Stimulated activated naive CD8-positive, alpha-beta T cell treated with anti-CD3 and anti-CD28 coated beads, Interleukin-15, Interleukin-2, amounts not matched to agents 100 U/mL and 50 U/mL, for 24 hours (primary cell): ENCODE measurements around the gene SMARCA4.
"Not testable (repeated sequence)": the region's sequence is repeated elsewhere in the genome, so short reads cannot be mapped to it uniquely, and the experiment has no call there.

Experiments used
- ATAC-seq: fragments of 150-1000 bp; cut with Tn5 transposase; one replicate; pipeline ENCODE4 v1.10.0; 2021
- DNase-seq: peaks from one replicate; pipeline ENCODE4 v3.0.0; 2021

Gene SMARCA4

GRCh38 chr19:10976131-10976892 lies 15.5 kb downstream of the SMARCA4 start:
- DNase-seq (no peak), ATAC-seq (no peak)

DNA sequence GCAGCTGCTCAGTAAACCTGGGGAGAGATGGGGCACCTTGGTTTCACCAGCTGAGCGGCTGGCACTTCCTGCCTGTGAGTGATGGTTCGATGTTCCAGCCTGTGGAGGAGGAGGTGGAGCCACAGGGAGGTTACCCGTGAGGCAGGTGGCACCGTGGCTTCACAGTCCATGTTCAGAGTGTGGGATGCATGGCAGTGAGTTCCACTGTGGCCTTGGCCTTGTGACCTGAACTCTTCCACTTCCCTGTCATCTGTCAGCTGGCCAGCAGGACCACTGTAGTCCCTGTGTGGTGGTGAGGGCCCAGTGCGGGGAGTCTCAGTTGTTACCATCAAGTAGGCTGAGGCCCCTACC lies 16.9 kb downstream of the SMARCA4 start:
- ATAC-seq (no peak), DNase-seq (no peak)

DNA sequence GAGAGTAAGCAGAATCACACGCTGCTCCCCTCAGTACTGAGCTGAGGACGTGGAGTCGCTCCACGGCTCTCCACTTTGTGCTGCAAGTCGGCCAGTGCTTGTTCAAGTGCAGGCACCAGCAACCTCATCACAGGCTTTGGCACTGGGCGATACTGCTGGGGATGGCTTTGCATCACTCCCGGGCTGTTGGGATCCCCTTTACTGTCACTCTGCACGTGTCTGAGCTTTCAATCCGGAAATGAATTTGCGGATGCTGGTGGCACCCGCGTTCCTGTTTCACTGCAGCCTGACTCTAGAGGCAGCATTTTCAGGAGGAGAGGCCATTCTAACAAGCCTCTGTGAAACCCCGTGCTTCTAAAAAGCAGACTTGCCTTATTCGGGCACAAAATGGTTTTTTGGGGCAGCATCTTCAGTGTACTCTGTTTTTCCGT lies 19.1 kb downstream of the SMARCA4 start:
- ATAC-seq = peak; percentile 64
- no peak for DNase-seq

GRCh38 chr19:10981252-10981895 lies 20.5 kb downstream of the SMARCA4 start:
- ATAC-seq (no peak), DNase-seq (no peak)

DNA sequence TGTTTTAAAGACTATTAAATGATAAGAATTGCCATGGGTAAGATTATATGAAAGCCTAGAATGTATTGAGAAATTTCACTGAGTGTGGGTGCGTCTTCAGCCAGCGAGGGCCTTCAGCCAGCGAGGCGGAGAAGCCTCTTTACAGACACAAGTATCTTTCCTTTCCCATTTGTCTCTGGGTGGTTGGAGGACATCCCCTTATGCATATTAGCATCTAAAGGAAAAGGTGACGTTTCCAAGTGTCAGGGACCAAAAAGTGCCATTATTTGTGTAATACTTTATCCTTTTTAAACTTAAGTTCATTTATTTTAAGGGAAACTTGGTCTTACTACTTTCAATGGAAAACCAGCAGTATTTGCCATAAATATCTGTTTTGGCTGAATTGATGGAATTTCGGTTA lies 22.2 kb downstream of the SMARCA4 start:
- ATAC-seq = no peak
- no peak for DNase-seq

DNA sequence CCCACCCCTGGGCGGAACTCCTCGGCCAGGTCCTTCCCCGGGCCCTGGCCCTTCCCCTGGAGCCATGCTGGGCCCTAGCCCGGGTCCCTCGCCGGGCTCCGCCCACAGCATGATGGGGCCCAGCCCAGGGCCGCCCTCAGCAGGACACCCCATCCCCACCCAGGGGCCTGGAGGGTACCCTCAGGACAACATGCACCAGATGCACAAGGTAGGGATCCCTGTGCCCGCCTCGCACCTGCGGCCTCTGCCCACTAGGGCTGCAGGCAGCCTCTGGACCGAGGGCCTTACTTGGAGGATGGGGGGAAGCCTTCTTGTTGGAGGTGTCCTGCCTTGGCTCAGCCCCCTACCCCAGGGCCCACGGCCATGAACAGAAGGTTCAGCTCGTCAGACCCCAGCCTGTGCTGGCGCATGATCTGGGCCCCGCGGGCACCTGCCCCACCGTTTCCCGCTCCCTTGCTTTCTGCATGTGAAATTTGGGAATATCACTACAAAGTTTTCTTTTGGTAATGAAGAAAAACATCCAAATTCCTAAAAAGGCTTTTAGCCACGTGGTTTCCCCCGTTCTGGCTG lies 23.4 kb downstream of the SMARCA4 start:
- no peak for DNase-seq
- no peak for ATAC-seq

DNA sequence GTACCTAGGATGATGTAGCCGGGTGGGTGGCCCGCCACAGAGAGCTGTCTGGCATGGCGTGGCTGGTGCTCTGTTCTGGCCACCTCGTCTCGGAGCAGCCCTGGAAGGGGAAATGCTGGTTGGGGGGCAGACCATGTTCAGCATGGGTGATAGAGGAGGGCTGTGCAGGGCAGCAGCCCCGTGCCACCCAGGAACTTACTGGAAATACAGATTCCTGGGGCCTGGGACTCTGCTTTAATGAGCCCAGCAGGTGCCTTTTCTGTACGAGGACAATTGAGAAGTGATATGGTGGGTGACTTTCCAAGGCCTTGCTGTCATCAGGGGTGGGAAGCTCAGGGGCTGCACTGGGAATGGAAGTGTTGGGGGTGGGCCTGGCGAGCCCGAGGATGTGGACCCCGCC lies 24.7 kb downstream of the SMARCA4 start:
- DNase-seq (no peak), ATAC-seq (no peak)

DNA sequence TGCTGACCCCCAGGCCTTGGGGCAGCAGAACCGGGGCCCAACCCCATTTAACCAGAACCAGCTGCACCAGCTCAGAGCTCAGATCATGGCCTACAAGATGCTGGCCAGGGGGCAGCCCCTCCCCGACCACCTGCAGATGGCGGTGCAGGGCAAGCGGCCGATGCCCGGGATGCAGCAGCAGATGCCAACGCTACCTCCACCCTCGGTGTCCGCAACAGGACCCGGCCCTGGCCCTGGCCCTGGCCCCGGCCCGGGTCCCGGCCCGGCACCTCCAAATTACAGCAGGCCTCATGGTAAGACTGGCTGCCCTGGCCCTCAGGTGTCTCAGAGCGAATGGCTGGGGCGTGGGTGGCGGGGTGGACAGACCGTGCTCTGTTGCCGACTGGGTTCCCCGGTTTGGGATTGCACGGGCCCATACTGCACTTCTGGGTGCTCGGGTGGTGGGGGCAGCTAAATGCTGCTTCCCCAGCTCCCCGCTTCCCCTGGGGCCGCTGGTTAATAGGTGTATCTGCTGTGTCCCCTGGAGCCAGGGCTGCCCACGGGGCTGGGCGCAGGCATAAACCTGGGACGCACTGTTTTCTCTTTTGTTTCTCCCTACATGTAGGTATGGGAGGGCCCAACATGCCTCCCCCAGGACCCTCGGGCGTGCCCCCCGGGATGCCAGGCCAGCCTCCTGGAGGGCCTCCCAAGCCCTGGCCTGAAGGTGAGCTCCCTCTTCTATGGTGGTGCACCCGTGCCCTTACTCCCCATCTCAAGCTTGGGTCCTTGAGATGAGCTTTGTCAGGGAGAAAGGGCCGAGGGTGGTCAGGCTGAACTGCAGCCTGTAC lies 25.7 kb downstream of the SMARCA4 start:
- ATAC-seq = no peak
- no peak for DNase-seq

DNA sequence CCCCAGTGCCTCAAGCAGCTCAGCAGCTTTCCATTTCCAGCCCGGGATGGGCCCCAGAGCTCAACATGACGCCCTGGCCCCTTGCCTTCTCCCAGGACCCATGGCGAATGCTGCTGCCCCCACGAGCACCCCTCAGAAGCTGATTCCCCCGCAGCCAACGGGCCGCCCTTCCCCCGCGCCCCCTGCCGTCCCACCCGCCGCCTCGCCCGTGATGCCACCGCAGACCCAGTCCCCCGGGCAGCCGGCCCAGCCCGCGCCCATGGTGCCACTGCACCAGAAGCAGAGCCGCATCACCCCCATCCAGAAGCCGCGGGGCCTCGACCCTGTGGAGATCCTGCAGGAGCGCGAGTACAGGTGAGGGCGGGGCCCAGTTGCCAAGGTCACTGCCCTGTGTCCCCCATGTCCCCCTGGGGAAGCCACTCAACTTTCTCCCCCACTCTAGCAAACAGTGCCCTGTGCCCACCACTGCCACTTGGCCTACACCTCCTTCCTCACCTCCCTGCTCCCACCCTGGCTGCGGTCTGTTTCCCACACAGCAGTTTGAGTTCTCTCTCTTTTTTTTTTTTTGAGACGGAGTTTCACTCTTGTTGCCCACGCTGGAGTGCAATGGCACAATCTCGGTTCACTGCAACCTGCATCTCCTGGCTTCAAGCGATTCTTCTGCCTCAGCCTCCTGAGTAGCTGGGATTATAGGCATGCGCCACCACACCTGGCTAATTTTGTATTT lies 26.9 kb downstream of the SMARCA4 start:
- DNase-seq (no peak), ATAC-seq (no peak)

DNA sequence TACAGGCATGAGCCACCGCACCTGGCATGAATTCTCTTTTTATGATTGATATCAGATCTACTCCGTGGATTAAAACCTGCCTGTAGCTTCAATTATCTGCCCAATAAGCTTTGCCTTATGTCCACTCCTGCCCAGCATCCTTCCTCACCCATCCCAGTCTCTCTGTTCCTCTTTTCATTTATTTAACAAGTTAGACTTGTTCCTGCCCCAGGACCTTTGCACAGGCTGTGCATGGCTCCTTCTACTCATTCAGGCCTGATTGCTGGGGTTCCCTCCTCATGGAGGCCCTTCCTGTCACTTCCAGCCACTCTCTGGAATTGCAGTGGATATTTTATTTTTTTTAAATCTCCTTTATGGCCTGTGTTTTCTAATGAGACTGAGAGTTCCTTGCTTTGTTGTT lies 27.6 kb downstream of the SMARCA4 start:
- no peak for ATAC-seq
- no peak for DNase-seq

- no peak for ATAC-seq
- DNase-seq = no peak
These were observed 28.1 kb downstream of the SMARCA4 start for GRCh38 chr19:10988921-10989320.

GRCh38 chr19:10991076-10991475 lies 30.2 kb downstream of the SMARCA4 start:
- no peak for DNase-seq
- ATAC-seq = no peak

DNA sequence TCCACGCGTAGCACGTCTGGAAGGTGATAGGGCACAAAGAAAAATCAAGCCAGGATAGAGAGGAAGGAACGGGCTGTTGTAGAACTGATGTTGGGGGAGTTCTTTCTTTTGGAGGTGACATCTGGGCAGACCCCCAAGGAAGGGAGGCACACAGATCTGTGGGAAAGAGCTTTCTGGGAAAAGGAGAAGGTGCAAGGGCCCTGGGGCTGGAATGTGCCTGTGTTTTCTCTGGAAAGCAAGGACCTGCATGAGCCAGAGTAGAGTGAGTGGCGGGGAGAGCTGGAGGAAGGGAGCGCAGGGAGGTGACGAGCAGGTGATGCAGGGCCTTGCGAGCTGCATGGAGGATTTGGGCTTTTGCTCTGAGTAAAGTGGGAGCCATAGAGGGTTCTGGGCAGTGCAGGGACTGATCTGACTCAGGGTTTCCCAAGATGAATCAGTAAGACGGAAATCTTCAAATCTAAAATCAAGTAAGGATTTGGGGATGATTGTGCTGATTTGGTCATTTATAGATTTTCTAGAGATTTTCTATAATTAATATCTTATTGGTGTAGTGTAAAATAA lies 30.8 kb downstream of the SMARCA4 start:
- ATAC-seq = no peak
- no peak for DNase-seq

GRCh38 chr19:10992174-10992573 lies 31.3 kb downstream of the SMARCA4 start:
- DNase-seq, ATAC-seq: not testable (repeated sequence)

- ATAC-seq (no peak), DNase-seq (no peak)
These were observed 35.2 kb downstream of the SMARCA4 start for GRCh38 chr19:10995926-10996600.

DNA sequence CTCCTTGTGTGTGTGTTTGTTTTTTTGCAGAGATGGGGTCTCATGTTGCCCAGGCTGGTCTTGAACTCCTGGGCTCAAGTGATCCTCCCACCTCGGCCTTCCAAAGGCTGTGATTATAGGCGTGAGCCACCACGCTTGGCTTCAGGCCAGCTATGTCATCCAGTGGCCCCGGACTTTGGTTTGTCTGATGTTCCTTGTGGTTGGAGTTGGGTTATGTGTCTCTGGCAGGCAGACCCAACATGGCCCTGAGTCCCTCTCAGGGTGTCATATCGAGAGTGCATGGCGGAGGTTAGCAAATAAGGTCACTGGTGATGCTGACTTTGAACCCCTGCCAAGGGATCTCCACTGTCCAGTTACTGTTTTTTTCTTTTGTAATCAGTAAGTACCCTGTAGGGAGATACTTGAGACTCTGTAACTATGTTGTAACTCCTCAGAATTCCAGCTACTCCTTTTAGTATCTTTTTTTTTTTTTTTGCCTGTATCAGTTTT lies 37.3 kb downstream of the SMARCA4 start:
- ATAC-seq = no peak
- no peak for DNase-seq

DNA sequence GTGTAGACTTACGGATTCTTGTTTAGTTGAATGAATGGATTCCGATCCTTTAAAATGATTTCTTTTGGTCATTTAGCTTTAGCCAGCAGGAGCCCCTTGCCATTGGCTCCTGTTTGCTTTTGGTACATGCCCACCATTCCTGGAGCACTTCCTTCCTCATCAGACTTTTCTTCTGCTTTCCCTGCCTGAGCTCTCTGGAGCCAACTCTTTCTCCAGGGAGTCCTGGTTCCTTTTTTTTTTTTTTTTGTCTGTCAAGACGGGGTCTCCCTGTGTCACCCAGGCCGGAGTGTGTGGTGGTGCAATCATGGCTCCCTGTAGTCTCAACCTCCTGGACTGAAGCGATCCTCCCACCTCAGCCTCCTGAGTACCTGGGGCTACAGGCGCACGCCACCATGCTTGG lies 37.8 kb downstream of the SMARCA4 start:
- no peak for ATAC-seq
- DNase-seq = no peak

GRCh38 chr19:11005521-11005920 lies 44.7 kb downstream of the SMARCA4 start:
- DNase-seq (no peak), ATAC-seq (no peak)

DNA sequence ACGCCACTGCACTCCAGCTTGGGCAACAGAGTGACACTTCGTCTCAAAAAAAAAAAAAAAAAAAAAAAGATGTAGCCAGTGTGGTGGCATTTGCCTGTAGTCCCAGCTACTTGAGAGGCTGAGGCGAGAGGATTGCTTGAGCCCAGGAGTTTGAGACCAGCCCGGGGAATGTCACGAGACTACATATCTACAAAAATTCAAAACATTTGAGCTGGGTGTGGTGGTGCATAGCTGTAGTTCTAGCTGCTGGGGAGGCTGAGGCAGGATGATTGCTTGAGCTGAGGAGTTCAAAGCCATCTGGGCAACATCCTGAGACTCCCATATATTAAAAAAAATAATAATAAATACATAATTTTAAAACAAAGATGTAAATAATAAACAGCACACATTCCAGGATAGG lies 46.6 kb downstream of the SMARCA4 start:
- DNase-seq = no peak

GRCh38 chr19:11007962-11008532 lies 47.2 kb downstream of the SMARCA4 start:
- ATAC-seq = no peak
- no peak for DNase-seq

More for the DNA sequence above, 46.6 kb downstream of the SMARCA4 start:
- no peak for ATAC-seq

DNA sequence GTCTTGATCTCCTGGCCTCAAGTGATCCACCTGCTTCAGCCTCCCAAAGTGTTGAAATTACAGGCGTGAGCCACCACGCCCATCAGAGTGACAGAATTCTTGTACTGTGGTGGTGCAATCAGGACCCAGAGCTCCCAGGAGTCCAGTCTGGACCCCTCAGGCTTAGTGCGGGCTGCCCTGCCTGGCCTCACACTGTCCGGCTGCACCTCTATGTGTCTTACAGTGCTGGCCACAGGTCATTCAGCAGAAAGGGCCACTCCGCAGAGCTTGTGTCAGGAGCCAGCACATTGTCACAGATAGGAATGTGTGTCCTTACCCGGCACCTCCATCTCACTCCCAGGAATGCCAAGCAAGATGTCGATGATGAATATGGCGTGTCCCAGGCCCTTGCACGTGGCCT lies 49.2 kb downstream of the SMARCA4 start:
- DNase-seq = no peak
- no peak for ATAC-seq
